Measurements from ENCODE around the gene FGG. TPM values are rescaled to one million over a fixed set of nuclear protein-coding genes. Genes with fewer than 3 reads are reported as not detected.

Gene FGG
- total RNA-seq, 1 experiment from 2014 or later, result not detected

- WGBS (ENCODE audit: extremely low coverage, insufficient read length, low lambda C conversion rate), result no CpG with 5 or more reads among the region's 5 CpGs
- Histone ChIP-seq H3K27ac (ENCODE audit: insufficient read length, low read depth, low read length) (no peak overlapping the region), H3K18ac (ENCODE audit: insufficient read length, low read depth, low read length) (no peak overlapping the region), H3T11ph (ENCODE audit: low read length) (no peak overlapping the region), H2BK15ac (ENCODE audit: low read depth, low read length) (no peak overlapping the region), H3K9me3 (ENCODE audit: control insufficient read depth, low read depth, low read length) (no peaks in the 10 kb centered on the region), H2BK5ac (ENCODE audit: insufficient read length, low read length) (no peak overlapping the region), H3K4me1 (ENCODE audit: insufficient read depth, low read length) (no peaks in the 10 kb centered on the region; the same call in 1 of the 2 replicates), H2BK20ac (ENCODE audit: low read depth, low read length, poor library complexity, severe bottlenecking) (no peak overlapping the region), H3K9ac (ENCODE audit: extremely low read depth, insufficient read length, low read length) (no peak overlapping the region), H2BK12ac (ENCODE audit: insufficient read length, low read depth, low read length) (no peak overlapping the region), H3K56ac (ENCODE audit: insufficient read length, low read depth, low read length) (no peak overlapping the region), H3K23ac (ENCODE audit: insufficient read length, low read depth, low read length) (no peak overlapping the region), H4K5ac (ENCODE audit: insufficient read length, low read depth, low read length) (no peak overlapping the region), H3K23me2 (ENCODE audit: insufficient read length, low read depth, low read length, poor library complexity, severe bottlenecking) (no peaks in the 10 kb centered on the region), H3K4ac (ENCODE audit: low read depth, low read length) (no peak overlapping the region), H3K14ac (ENCODE audit: insufficient read depth, low read length) (no peak overlapping the region), H3K4me2 (ENCODE audit: insufficient read depth, insufficient read length, low read length) (no peak overlapping the region), H2BK120ac (ENCODE audit: low read depth, low read length, poor library complexity, severe bottlenecking) (no peak overlapping the region), H4K20me1 (ENCODE audit: control insufficient read depth, insufficient read depth, insufficient read length) (no peaks in the 10 kb centered on the region), H4K8ac (replicated peaks; ENCODE audit: insufficient read length, low read depth, low read length) (no peak overlapping the region), H2AFZ (ENCODE audit: low read length) (no peak overlapping the region), H3K79me1 (ENCODE audit: insufficient read depth, low read depth, low read length, poor library complexity, severe bottlenecking) (no peaks in the 10 kb centered on the region), H4K91ac (ENCODE audit: insufficient read length, low read depth, low read length) (no peak overlapping the region), H3K79me2 (ENCODE audit: insufficient read depth, low read length) (no peaks in the 10 kb centered on the region), H3K27me3 (ENCODE audit: insufficient read depth, low read length) (no peaks in the 10 kb centered on the region), H2AK5ac (ENCODE audit: insufficient read length, low read length) (no peak overlapping the region)
- DNase-seq, result no peak
- Mint-ChIP-seq H3K27me3 (ENCODE audit: low read depth) (no peaks in the 10 kb centered on the region; the same call in 1 of the 2 replicates), H3K36me3 (ENCODE audit: insufficient read depth in 1 of 3, low read depth in 3 of 3) (no peaks in the 10 kb centered on the region), H3K4me1 (peaks cover 4 to 9% of the 10 kb centered on the region in 2 experiments), H3K27ac (no peak overlapping the region), H3K4me3 (no peak overlapping the region), H3K9me3 (no peaks in the 10 kb centered on the region)
- TF ChIP-seq CTCF (conservative IDR thresholded peaks at IDR 0.05), result no peak
Observed at GRCh38 chr4:154617820-154618317, 5.4 kb upstream of the FGG start.

All from H9 (cell line).